Activated B cell treated with CpG ODN at 0.5 μM for 24 hours (primary cell): ENCODE results near the gene RPGRIP1. TPM values are rescaled to one million over a fixed set of nuclear protein-coding genes. Genes with fewer than 3 reads are reported as not detected.

Experiments
- ATAC-seq: fragments of 200-7000 bp; cut with Tn5 transposase; one replicate; pipeline ENCODE4 v1.10.0; 2021; ENCODE audit warnings: low read depth, mild to moderate bottlenecking, moderate library complexity
- CTCF ChIA-PET: fragments of 350-600 bp; sonication (Branson Sonifier 250); formaldehyde crosslinking; loops from one replicate; lab custom pipeline; 2021; ENCODE audit warnings: antibody characterized with exemption; lab: Charles Lee
- POLR2A ChIA-PET: fragments of 350-600 bp; sonication (Branson Sonifier 250); formaldehyde crosslinking; loops from one replicate; lab custom pipeline; 2021; ENCODE audit warnings: antibody characterized with exemption; lab: Charles Lee
- DNase-seq: peaks from one replicate; pipeline ENCODE4 v3.0.0; 2022
- H3K27ac Mint-ChIP-seq: one replicate; pipeline ENCODE4 v1.8.0; 2020; ENCODE audit warnings: mixed read lengths
- H3K27me3 Mint-ChIP-seq: one replicate; pipeline ENCODE4 v1.8.0; 2021; ENCODE audit warnings: mixed read lengths
- H3K36me3 Mint-ChIP-seq: one replicate; pipeline ENCODE4 v1.8.0; 2021; ENCODE audit warnings: low read depth, mixed read lengths
- H3K4me1 Mint-ChIP-seq: one replicate; pipeline ENCODE4 v1.8.0; 2021; ENCODE audit warnings: mixed read lengths
- H3K4me3 Mint-ChIP-seq: one replicate; pipeline ENCODE4 v1.8.0; 2020; ENCODE audit warnings: mild to moderate bottlenecking, mixed read lengths
- H3K9me3 Mint-ChIP-seq: one replicate; pipeline ENCODE4 v1.8.0; 2020; ENCODE audit warnings: mixed read lengths
- intact Hi-C: fragments of 100-400 bp; cut with micrococcal nuclease; formaldehyde crosslinking; loops from one replicate; pipeline ENCODE4 v1.15.1; 2024
- total RNA-seq: library from RNA; stranded (reverse); gene quantifications from 2 replicates; pipeline ENCODE4 v1.2.3, GENCODE V29; 2022
- TF ChIP-seq, protein P1 (sequence below): fragments of 200-600 bp; IDR thresholded peaks from one replicate; pipeline ENCODE4 v1.8.0; 2022; ENCODE audit warnings: antibody characterized with exemption, mild to moderate bottlenecking

RPGRIP1 gene
- total RNA-seq, 1 donor from 2014 or later: not detected

DNA sequence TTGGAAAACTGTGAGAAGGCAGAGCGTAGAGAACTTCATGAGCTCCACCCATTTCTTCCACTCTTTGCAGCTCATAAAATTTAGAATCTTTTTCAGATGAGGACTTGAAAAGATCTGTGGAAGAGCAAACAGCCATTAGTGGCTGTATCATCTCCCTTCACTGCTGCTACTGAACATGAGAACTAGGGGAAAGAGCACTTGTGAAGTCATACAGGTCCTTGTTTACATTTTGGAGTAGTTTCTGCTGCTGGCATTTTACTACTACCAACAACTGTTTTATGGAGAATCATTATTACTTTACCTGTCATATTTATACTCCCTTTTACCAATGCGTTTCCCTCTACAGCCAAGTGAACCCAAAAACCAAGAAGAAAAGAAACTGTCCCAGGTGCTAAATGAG, 41.0 kb downstream of the RPGRIP1 start:
- Mint-ChIP-seq H3K4me1 (peaks cover 22% of the 10 kb centered on the region), H3K9me3 (no peaks in the 10 kb centered on the region), H3K36me3 (no peaks in the 10 kb centered on the region), H3K27ac (no peak overlapping the region), H3K27me3 (no peaks in the 10 kb centered on the region), H3K4me3 (no peak overlapping the region)
- intact Hi-C loops: no loop called here
- DNase-seq: no peak
- ChIA-PET POLR2A (no interaction called here), CTCF (no interaction called here)
- TF ChIP-seq, protein P1, sequence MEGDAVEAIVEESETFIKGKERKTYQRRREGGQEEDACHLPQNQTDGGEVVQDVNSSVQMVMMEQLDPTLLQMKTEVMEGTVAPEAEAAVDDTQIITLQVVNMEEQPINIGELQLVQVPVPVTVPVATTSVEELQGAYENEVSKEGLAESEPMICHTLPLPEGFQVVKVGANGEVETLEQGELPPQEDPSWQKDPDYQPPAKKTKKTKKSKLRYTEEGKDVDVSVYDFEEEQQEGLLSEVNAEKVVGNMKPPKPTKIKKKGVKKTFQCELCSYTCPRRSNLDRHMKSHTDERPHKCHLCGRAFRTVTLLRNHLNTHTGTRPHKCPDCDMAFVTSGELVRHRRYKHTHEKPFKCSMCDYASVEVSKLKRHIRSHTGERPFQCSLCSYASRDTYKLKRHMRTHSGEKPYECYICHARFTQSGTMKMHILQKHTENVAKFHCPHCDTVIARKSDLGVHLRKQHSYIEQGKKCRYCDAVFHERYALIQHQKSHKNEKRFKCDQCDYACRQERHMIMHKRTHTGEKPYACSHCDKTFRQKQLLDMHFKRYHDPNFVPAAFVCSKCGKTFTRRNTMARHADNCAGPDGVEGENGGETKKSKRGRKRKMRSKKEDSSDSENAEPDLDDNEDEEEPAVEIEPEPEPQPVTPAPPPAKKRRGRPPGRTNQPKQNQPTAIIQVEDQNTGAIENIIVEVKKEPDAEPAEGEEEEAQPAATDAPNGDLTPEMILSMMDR: no peak
- ATAC-seq: no peak

DNA sequence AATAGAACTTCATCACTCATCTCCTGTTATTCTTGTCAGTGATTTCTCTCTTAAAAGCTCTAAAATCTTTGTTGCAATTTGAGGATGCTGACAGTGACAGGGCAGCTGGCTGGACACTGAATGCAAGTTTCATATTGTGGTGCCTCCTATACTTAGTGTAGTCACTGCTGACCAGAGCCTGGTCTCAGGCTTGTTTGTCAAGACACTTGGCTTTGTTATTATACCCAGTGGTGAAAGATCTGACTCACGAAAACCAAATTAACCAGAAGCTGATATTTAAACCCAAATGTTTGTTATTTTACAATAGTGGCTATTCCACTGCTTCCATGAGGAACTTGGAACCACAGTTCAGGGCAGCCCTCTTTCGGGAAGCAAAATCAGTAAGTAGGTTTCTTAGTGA, 42.8 kb downstream of the RPGRIP1 start:
- intact Hi-C loops: no loop called here
- ChIA-PET POLR2A (no interaction called here), CTCF (no interaction called here)
- Mint-ChIP-seq H3K4me1 (peaks cover 11% of the 10 kb centered on the region), H3K27ac (no peak overlapping the region), H3K27me3 (no peaks in the 10 kb centered on the region), H3K9me3 (no peaks in the 10 kb centered on the region), H3K4me3 (no peak overlapping the region), H3K36me3 (no peaks in the 10 kb centered on the region)
- TF ChIP-seq, protein P1: no peak
- no peak for ATAC-seq
- DNase-seq: no peak

DNA sequence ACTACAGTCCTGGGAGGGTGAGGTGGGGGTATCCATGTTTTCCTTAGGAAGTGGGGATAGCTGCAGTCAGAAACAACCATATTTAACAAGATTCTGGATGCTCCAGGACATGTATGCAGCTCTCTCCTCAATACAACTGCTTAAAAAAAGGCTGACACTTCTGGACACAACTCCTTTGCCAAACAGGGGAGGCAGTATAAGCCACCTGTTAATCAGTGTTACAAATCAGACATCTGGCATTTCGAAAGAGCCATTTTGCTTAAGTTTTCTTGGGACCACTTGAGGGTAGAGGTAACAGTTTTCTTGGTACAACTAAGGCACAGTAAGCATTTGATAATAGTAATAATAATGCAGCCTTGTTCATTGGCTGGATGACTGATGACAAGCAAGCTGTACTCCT, 47.1 kb downstream of the RPGRIP1 start:
- no peak overlapping the region for H3K27ac Mint-ChIP-seq
- no peaks in the 10 kb centered on the region for H3K36me3 Mint-ChIP-seq
- intact Hi-C loops: no loop called here
- no peaks in the 10 kb centered on the region for H3K9me3 Mint-ChIP-seq
- H3K4me3 Mint-ChIP-seq: no peak overlapping the region
- POLR2A ChIA-PET: no interaction called here
- DNase-seq (no peak), ATAC-seq (no peak)
- H3K4me1 Mint-ChIP-seq: no peaks in the 10 kb centered on the region
- H3K27me3 Mint-ChIP-seq: no peaks in the 10 kb centered on the region
- CTCF ChIA-PET: no interaction called here
- TF ChIP-seq, protein P1: no peak

Other genes starting within 250 kb of the RPGRIP1 start
- gene TPPP2, start 249.9 kb upstream of the RPGRIP1 start, total RNA-seq: not detected in 2 replicates
- not detected in 2 replicates for gene RNASE13, start 245.3 kb upstream of the RPGRIP1 start, total RNA-seq
- gene RNASE7, start 237.7 kb upstream of the RPGRIP1 start, total RNA-seq: not detected in 2 replicates
- gene RNASE8, start 222.3 kb upstream of the RPGRIP1 start, total RNA-seq: not detected in 2 replicates
- gene ARHGEF40, start 209.8 kb upstream of the RPGRIP1 start, total RNA-seq: 1.0 and 1.4 TPM in 2 replicates
- gene ZNF219, start 181.4 kb upstream of the RPGRIP1 start, total RNA-seq: 1.6 and 2.3 TPM in 2 replicates
- not detected in 2 replicates for gene TMEM253, start 179.0 kb upstream of the RPGRIP1 start, total RNA-seq
- gene OR5AU1, start 124.0 kb upstream of the RPGRIP1 start, total RNA-seq: not detected in 2 replicates
- 653 and 683 TPM in 2 replicates for gene HNRNPC, start 10.6 kb upstream of the RPGRIP1 start, total RNA-seq
- gene SUPT16H, start 103.9 kb downstream of the RPGRIP1 start, total RNA-seq: 100 and 102 TPM in 2 replicates
- gene CHD8, start 176.0 kb downstream of the RPGRIP1 start, total RNA-seq: 113 and 133 TPM in 2 replicates
- gene RAB2B, start 196.9 kb downstream of the RPGRIP1 start, total RNA-seq: 25.0 and 27.5 TPM in 2 replicates
- gene TOX4, start 197.1 kb downstream of the RPGRIP1 start, total RNA-seq: 77.2 and 81.4 TPM in 2 replicates
- 81.9 and 94.5 TPM in 2 replicates for gene METTL3, start 231.3 kb downstream of the RPGRIP1 start, total RNA-seq
- gene SALL2, start 246.3 kb downstream of the RPGRIP1 start, total RNA-seq: 0.24 and 0.37 TPM in 2 replicates